Upper lobe of left lung (tissue), 6 donors: Measurements from ENCODE around the gene TUB. TPM values are rescaled to one million over a fixed set of nuclear protein-coding genes. Genes with fewer than 3 reads are reported as not detected.

Experiments
- ATAC-seq, 2 donors: fragments of 200-7000 bp; cut with Tn5 transposase; one replicate each; pipeline ENCODE4 v1.9.1; 2022; ENCODE audit warnings: mild to moderate bottlenecking in 2 of 2, moderate library complexity in 2 of 2; ENCODE audit not compliant: low FRiP score in 2 of 2
- DNase-seq, 2 donors: peaks; one replicate each; pipeline ENCODE4 v3.0.0-alpha.2; 2019 to 2020
- H3K27ac ChIP-seq, 4 donors: fragments of 200-600 bp; sonication (generic); one replicate each; pipeline ENCODE4 v1.5.1; 2016 to 2019
- H3K27me3 ChIP-seq, 4 donors: fragments of 200-600 bp; sonication (generic); one replicate each; pipeline ENCODE4 v1.5.1; 2017 to 2019
- H3K36me3 ChIP-seq, 4 donors: fragments of 200-600 bp; sonication (generic); one replicate each; pipeline ENCODE4 v1.5.1; 2016 to 2019
- H3K4me1 ChIP-seq, 4 donors: fragments of 200-600 bp; sonication (generic); one replicate each; pipeline ENCODE4 v1.5.1; 2018 to 2019
- H3K4me3 ChIP-seq, 4 donors: fragments of 200-600 bp; sonication (generic); one replicate each; pipeline ENCODE4 v1.5.1; 2017 to 2019; ENCODE audit warnings: mild to moderate bottlenecking in 2 of 4, moderate library complexity in 1 of 4
- H3K9me3 ChIP-seq, 4 donors: fragments of 200-600 bp; sonication (generic); one replicate each; pipeline ENCODE4 v1.5.1; 2018 to 2019
- CTCF ChIP-seq, 6 experiments: fragments of 450-650 bp in 4 of 6; fragments of 200-600 bp in 2 of 6; sonication (generic) in 2 of 6; IDR thresholded peaks; one replicate each; pipeline ENCODE4 v1.5.1; 2016 to 2019; ENCODE audit warnings: antibody characterized with exemption in 6 of 6
- EP300 ChIP-seq, 4 donors: sonication (generic); formaldehyde crosslinking; IDR thresholded peaks; one replicate each; pipeline ENCODE4 v1.5.1; 2017; ENCODE audit warnings: antibody characterized with exemption in 4 of 4, control low read depth in 2 of 4
- POLR2A ChIP-seq, 4 donors: fragments of 450-650 bp; IDR thresholded peaks; one replicate each; pipeline ENCODE4 v1.5.1; 2016 to 2017; ENCODE audit warnings: antibody characterized with exemption in 4 of 4, mild to moderate bottlenecking in 2 of 4
- POLR2AphosphoS5 ChIP-seq, 2 donors: sonication (generic); formaldehyde crosslinking; IDR thresholded peaks; one replicate each; pipeline ENCODE4 v1.5.1; 2017; ENCODE audit warnings: antibody characterized with exemption in 2 of 2
- WGBS, 2 donors: methylation state at CpG; one replicate each; pipeline ENCODE4 v1.1.5; 2017 to 2018; 5-methylcytosine and 5-hydroxymethylcytosine counted together
- total RNA-seq, 6 donors: library from RNA; depleted of rRNA in 4 of 6; stranded (reverse); fragments of >200 nt in 4 of 6; gene quantifications; one replicate each; pipeline versions ENCODE4 v1.1.0 to v1.2.1, GENCODE V29; 2016 to 2021
- donor health status: DM: no; HTN: no; CAD: no; lungs with moderate emphysema.
- donor health status: DM: no; HTN: yes; CAD: no; lungs with severe emphysema.

Gene TUB
- total RNA-seq, 6 donors from 2014 or later, result 2.6 to 9.1 (median 4.4) TPM

GRCh38 chr11:8098361-8098760 lies 17.4 kb downstream of the TUB start:
- peaks cover 0 to 34% (median 5%) of the 10 kb centered on the region in 4 donors for H3K36me3 ChIP-seq
- H3K27ac ChIP-seq, result no peak overlapping the region
- H3K4me1 ChIP-seq, result no peaks in the 10 kb centered on the region
- no peak overlapping the region for H3K4me3 ChIP-seq
- ATAC-seq (no peak), DNase-seq (no peak)
- no peaks in the 10 kb centered on the region for H3K9me3 ChIP-seq
- TF ChIP-seq CTCF (IDR thresholded peaks at IDR 0.05) (no peak), EP300 (IDR thresholded peaks at IDR 0.05) (no peak), POLR2A (IDR thresholded peaks at IDR 0.05) (no peak), POLR2AphosphoS5 (IDR thresholded peaks at IDR 0.05) (no peak)
- H3K27me3 ChIP-seq, result no peaks in the 10 kb centered on the region
- 65 to 77% methylated on average over 4 of the region's 4 CpGs for WGBS, 2 donors

GRCh38 chr11:8098879-8099278 lies 17.9 kb downstream of the TUB start:
- 79 to 95% methylated on average over 4 to 6 of the region's 6 CpGs for WGBS, 2 donors
- Histone ChIP-seq H3K4me1 (no peaks in the 10 kb centered on the region), H3K27me3 (no peaks in the 10 kb centered on the region), H3K4me3 (no peak overlapping the region), H3K27ac (no peak overlapping the region), H3K9me3 (no peaks in the 10 kb centered on the region), H3K36me3 (peaks cover 0 to 40% (median 5%) of the 10 kb centered on the region in 4 donors)
- DNase-seq (peak in 1 of 2 donors; percentile 10), ATAC-seq (no peak)
- TF ChIP-seq POLR2A (IDR thresholded peaks at IDR 0.05) (no peak), CTCF (IDR thresholded peaks at IDR 0.05) (no peak), POLR2AphosphoS5 (IDR thresholded peaks at IDR 0.05) (no peak)

GRCh38 chr11:8099291-8099899 lies 18.4 kb downstream of the TUB start:
- DNase-seq, result peak in 1 of 2 donors; percentile 57
- no peak overlapping the region for H3K4me3 ChIP-seq
- H3K27ac ChIP-seq, result no peak overlapping the region
- 35 to 47% methylated on average over 3 of the region's 3 CpGs for WGBS, 2 donors
- peak in 1 of 2 donors; percentile 64 for ATAC-seq
- TF ChIP-seq EP300 (IDR thresholded peaks at IDR 0.05) (no peak), CTCF (IDR thresholded peaks at IDR 0.05) (peak; percentile 54 to 76 (median 69))
- no peaks in the 10 kb centered on the region for H3K4me1 ChIP-seq
- no peaks in the 10 kb centered on the region for H3K27me3 ChIP-seq
- H3K9me3 ChIP-seq, result no peaks in the 10 kb centered on the region
- H3K36me3 ChIP-seq, result peaks cover 0 to 45% (median 7%) of the 10 kb centered on the region in 4 donors

GRCh38 chr11:8100158-8100557 lies 19.1 kb downstream of the TUB start:
- Histone ChIP-seq H3K36me3 (peaks cover 0 to 45% (median 7%) of the 10 kb centered on the region in 4 donors), H3K4me3 (no peak overlapping the region), H3K27ac (no peak overlapping the region), H3K4me1 (no peaks in the 10 kb centered on the region), H3K9me3 (no peaks in the 10 kb centered on the region), H3K27me3 (no peaks in the 10 kb centered on the region)
- no peak for ATAC-seq
- TF ChIP-seq POLR2A (IDR thresholded peaks at IDR 0.05), result no peak
- 84 to 89% methylated on average over 14 of the region's 14 CpGs for WGBS, 2 donors
- DNase-seq, result no peak

- peak in 1 of 2 donors; percentile 10 for DNase-seq
- Histone ChIP-seq H3K4me1 (no peaks in the 10 kb centered on the region), H3K27me3 (no peaks in the 10 kb centered on the region), H3K4me3 (no peak overlapping the region), H3K36me3 (peaks cover 0 to 45% (median 7%) of the 10 kb centered on the region in 4 donors), H3K9me3 (no peaks in the 10 kb centered on the region), H3K27ac (no peak overlapping the region)
- TF ChIP-seq POLR2AphosphoS5 (IDR thresholded peaks at IDR 0.05) (no peak), POLR2A (IDR thresholded peaks at IDR 0.05) (no peak), EP300 (IDR thresholded peaks at IDR 0.05) (no peak), CTCF (IDR thresholded peaks at IDR 0.05) (no peak)
- no peak for ATAC-seq
- WGBS, 2 donors, result 91 to 96% methylated on average over 8 of the region's 8 CpGs
Measured at GRCh38 chr11:8100605-8101004, 19.6 kb downstream of the TUB start.
